Measurements from ENCODE around the gene CASP5. TPM values are rescaled to one million over a fixed set of nuclear protein-coding genes. Genes with fewer than 3 reads are reported as not detected.

CASP5 gene
- total RNA-seq, 1 experiment from 2014 or later: not detected

DNA sequence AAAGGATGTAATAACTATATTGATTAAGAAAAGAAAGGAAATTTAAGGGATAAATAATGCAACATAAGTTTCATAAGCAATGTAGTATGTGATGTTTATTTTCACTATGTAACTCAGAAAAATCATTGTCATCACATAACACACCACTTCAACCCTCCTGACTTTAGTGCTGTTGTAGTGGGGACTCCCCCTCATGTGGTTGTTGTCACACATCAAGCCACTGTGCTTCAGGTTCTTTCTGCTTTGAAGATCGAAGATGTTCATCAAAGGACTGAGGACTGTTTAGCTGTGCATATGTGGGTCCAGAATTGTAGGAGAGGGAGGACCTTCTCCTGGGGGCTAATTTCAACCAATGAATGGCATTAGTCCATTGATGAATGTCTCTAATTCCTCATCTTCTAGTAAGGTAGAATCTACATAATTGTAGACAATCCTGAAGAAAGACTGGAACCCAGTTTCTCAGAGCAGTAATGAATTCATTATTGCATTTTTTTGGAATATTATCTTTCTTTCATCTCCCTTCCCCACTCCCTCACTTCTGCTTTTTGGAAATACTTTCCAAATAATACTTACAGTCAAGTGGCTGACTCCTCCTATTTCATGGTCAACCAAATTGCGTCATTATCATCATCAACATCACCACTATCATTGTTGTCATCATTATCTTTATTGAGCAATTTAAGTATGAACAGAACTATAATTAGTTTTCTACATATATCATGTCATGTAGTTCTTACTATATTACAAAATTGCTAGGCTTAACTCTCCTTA lies 31.9 kb upstream of the CASP5 start:
- no peaks in the 10 kb centered on the region for H3K9me3 ChIP-seq (ENCODE audit: insufficient read depth, low read depth)
- intact Hi-C loops (cut with micrococcal nuclease; ENCODE audit: unreplicated experiment): no loop called here
- no peaks in the 10 kb centered on the region for H3F3A ChIP-seq (ENCODE audit: insufficient read depth, low read depth)
- BruUV-seq (replicated peaks): no TSS peak
- DNase-seq: no peak
- H3K9me2 ChIP-seq (ENCODE audit: insufficient read depth): no peaks in the 10 kb centered on the region
- H3K36me3 ChIP-seq (ENCODE audit: low read depth): no peaks in the 10 kb centered on the region
- H4K20me1 ChIP-seq (ENCODE audit: insufficient read depth): no peaks in the 10 kb centered on the region
- no peak overlapping the region for H2AFZ ChIP-seq
- H3K79me2 ChIP-seq (ENCODE audit: low read depth): no peaks in the 10 kb centered on the region
- POLR2A ChIA-PET (ENCODE audit: unreplicated experiment): no interaction called here
- no peak overlapping the region for H3K27ac ChIP-seq
- TF ChIP-seq CTCF (conservative IDR thresholded peaks at IDR 0.05) (no peak), EZH2 (IDR thresholded peaks at IDR 0.05; ENCODE audit: low read depth) (no peak)
- CTCF ChIA-PET: no interaction called here
- H3K27me3 ChIP-seq (ENCODE audit: insufficient read depth, low read depth): no peaks in the 10 kb centered on the region
- no peak overlapping the region for H3K4me2 ChIP-seq
- H3K4me1 ChIP-seq (replicated peaks; ENCODE audit: insufficient read depth): no peaks in the 10 kb centered on the region
- no peak overlapping the region for H3K4me3 ChIP-seq

- Histone ChIP-seq H3K27ac (no peak overlapping the region), H2AFZ (no peak overlapping the region), H4K20me1 (ENCODE audit: insufficient read depth) (no peaks in the 10 kb centered on the region), H3K27me3 (ENCODE audit: insufficient read depth, low read depth) (no peaks in the 10 kb centered on the region), H3K79me2 (ENCODE audit: low read depth) (no peaks in the 10 kb centered on the region), H3K9me2 (ENCODE audit: insufficient read depth) (no peaks in the 10 kb centered on the region), H3K4me2 (no peak overlapping the region), H3K4me3 (no peak overlapping the region), H3K36me3 (ENCODE audit: low read depth) (no peaks in the 10 kb centered on the region), H3K9me3 (ENCODE audit: insufficient read depth, low read depth) (peaks cover 8% of the 10 kb centered on the region; the same call in 1 of the 2 replicates), H3K4me1 (replicated peaks; ENCODE audit: insufficient read depth) (peaks cover 8% of the 10 kb centered on the region), H3F3A (ENCODE audit: insufficient read depth, low read depth) (peaks cover 1% of the 10 kb centered on the region)
- no peak for TF ChIP-seq EZH2 (IDR thresholded peaks at IDR 0.05; ENCODE audit: low read depth)
- no peak for TF ChIP-seq CTCF (conservative IDR thresholded peaks at IDR 0.05)
- POLR2A ChIA-PET (ENCODE audit: unreplicated experiment): no interaction called here
- no TSS peak for BruUV-seq (replicated peaks)
- CTCF ChIA-PET: no interaction called here
- DNase-seq: no peak
- intact Hi-C loops (cut with micrococcal nuclease; ENCODE audit: unreplicated experiment): no loop called here
These were observed 29.5 kb upstream of the CASP5 start for GRCh38 chr11:105052487-105052886.

DNA sequence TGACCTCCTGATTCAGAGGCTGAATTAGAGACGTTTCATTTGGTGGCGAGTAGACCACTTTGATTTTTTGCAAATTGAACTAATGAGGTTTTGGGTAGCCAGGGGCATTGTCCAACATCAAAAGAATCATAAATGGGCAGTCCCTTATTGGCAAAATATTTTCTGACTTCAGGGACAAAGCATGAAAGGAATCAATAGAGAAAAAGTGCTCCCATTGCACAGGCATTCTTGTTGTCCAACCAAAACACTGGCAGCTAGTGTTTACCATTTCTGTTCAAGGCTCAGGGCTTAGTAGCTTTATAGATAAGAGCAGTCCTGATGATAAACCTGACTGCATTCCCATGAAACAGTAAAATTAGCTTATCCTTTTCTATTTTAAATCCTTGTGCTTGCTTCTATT lies 28.6 kb upstream of the CASP5 start:
- CTCF ChIA-PET: no interaction called here
- TF ChIP-seq EZH2 (IDR thresholded peaks at IDR 0.05; ENCODE audit: low read depth) (no peak), CTCF (conservative IDR thresholded peaks at IDR 0.05) (no peak)
- intact Hi-C loops (cut with micrococcal nuclease; ENCODE audit: unreplicated experiment): no loop called here
- peaks cover 10% of the 10 kb centered on the region for H3F3A ChIP-seq (ENCODE audit: insufficient read depth, low read depth)
- peaks cover 17% of the 10 kb centered on the region for H3K4me1 ChIP-seq (replicated peaks; ENCODE audit: insufficient read depth)
- POLR2A ChIA-PET (ENCODE audit: unreplicated experiment): no interaction called here
- no peaks in the 10 kb centered on the region for H3K79me2 ChIP-seq (ENCODE audit: low read depth)
- H4K20me1 ChIP-seq (ENCODE audit: insufficient read depth): no peaks in the 10 kb centered on the region
- no peak for DNase-seq
- H3K9me3 ChIP-seq (ENCODE audit: insufficient read depth, low read depth): peaks cover 8% of the 10 kb centered on the region; the same call in 1 of the 2 replicates
- no TSS peak for BruUV-seq (replicated peaks)
- H3K27ac ChIP-seq: no peak overlapping the region
- H3K4me2 ChIP-seq: no peak overlapping the region
- H3K4me3 ChIP-seq: no peak overlapping the region
- H3K27me3 ChIP-seq (ENCODE audit: insufficient read depth, low read depth): no peaks in the 10 kb centered on the region
- no peak overlapping the region; the same call in 1 of the 2 replicates for H2AFZ ChIP-seq
- no peaks in the 10 kb centered on the region for H3K36me3 ChIP-seq (ENCODE audit: low read depth)
- no peaks in the 10 kb centered on the region for H3K9me2 ChIP-seq (ENCODE audit: insufficient read depth)
